GM19099 (cell line): ENCODE measurements around the gene CAMK4.

ENCODE experiments used
- POLR2A ChIP-seq: IDR thresholded peaks from 3 replicates; pipeline ENCODE4 v1.6.1; 2011; ENCODE audit warnings: low read depth; ENCODE audit not compliant: insufficient read length; ENCODE audit errors: extremely low read depth

The CAMK4 gene

DNA sequence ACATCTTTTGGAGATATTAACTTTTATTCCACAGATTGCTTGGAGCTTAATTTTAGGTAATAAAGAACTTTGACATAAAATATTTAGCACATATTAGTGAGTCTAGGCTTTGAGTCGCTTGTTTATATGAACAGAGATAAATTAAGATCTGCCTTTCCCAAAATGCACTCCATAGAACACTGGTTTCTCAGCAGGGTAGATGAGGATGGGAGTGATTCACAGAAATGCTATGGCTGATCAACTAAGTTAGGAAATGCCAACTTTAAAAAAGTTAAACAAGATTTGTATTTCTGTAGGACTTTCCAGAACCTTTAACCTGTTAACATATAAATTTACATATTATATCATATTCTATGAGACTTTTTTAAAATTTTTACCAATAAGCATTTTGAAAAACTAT lies 222.9 kb downstream of the CAMK4 start:
- no peak for TF ChIP-seq POLR2A

DNA sequence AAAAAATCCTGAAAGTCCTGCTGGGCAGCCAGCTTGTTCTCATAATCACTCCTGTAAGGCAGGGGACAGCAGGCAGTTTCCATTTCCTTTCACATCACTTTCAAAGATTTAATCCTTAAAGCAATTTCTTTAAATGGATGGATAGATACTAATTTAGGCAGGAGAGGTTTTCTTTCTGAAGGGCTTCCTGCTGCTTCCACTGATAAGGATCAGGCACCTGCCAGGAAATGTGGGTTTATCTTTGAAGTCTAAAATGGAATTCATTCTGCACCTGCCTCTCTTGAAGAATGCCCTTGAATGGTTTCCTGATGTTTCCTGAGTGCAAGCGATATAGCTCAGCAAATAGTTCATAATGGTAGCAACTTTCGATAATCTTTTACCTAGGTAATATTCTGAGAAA lies 223.6 kb downstream of the CAMK4 start:
- no peak for TF ChIP-seq POLR2A

DNA sequence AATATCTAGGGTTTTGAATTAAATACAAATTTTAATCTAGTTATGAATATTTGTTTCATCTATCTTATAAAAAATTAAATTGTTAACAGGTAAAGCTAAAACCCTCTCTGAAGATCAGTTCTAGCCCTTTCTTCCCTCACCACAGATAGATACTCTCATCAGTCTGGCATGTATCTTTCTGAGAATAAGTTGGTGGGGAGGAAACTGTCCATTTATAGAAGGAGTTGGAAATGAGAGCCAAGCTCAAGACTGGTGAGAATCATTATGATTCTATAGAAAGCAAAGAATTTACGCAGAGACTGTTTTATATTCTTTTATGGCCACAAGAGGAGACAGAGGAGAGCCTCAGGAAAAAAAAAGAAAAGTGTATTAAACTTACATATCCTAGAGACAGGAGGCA lies 229.1 kb downstream of the CAMK4 start:
- TF ChIP-seq POLR2A, result no peak

DNA sequence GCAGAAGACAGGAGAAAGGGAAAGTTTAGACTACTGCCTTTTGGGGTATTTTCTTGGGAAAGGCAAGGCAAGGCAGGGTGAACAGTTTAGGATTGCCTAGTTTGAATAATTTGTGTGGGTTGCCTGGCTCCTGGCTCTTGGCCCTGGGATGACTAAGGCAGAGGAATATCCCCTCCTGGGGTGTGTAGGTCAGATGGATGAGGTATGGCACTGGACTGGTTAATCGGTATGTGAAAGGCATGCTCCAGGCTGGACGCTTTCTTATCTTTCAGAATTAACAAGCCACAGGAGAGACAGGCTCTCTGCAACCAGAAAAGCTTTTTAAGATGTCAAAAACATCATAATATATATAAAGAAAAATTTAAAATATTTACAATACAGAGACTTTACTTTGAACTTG lies 229.6 kb downstream of the CAMK4 start:
- TF ChIP-seq POLR2A, result no peak

DNA sequence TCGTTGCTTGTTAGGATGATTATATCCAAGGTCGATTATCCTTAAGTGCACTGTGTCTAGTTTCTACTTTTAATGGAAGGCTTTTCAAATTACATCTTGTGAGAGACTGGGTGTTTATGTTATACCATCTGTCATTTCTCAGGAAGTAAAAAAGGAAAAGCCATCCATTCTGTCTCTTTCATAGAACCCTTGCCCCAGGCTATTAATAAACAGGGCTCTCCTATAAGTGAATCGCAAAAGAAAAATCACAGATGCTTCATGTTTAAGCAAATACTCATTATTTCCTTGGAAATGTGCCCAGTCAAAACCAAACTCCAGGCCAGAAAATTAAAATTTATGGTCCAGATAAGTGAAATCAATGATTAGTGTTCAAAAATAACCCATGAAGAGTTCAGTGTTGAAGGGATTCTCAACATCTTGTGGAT lies 230.0 kb downstream of the CAMK4 start:
- no peak for TF ChIP-seq POLR2A

DNA sequence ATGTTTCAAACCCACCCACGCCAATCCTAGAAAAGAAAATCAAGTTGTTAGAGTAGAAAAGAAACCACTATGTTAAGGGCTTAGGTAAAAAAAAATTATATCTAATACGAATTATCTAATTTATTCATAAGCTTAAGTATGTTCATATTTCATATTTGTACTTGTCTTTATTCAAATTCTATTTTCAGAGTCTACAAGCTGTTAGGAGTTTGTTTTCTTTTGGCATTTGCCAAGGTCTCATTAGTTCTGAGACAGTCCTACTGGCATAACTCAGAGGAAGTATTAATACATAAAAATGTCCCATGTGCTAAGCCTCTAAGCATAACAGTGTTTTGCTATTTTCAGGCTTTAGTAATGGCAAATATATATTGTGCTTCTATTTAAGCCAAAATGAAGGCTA lies 230.6 kb downstream of the CAMK4 start:
- no peak for TF ChIP-seq POLR2A

DNA sequence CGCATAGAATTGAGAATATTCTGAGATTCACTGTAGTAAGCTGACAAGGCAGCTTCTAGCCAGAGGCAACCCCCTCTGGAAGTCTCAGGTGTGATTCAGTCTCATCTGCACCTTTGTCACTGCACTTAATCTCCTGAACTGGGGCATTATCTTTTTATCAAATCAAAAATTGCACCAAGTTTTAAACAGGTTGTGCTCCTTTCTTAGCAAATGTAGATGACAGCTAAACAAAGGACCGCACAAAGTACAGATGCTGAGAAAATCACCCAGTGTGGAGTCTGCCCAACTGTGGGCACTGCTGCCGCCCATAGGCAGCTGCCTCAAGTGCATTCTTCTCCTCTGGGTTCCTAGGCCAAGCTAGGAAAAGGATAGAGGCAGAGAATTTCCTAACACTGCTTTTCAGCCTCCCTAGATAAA lies 237.1 kb downstream of the CAMK4 start:
- no peak for TF ChIP-seq POLR2A

DNA sequence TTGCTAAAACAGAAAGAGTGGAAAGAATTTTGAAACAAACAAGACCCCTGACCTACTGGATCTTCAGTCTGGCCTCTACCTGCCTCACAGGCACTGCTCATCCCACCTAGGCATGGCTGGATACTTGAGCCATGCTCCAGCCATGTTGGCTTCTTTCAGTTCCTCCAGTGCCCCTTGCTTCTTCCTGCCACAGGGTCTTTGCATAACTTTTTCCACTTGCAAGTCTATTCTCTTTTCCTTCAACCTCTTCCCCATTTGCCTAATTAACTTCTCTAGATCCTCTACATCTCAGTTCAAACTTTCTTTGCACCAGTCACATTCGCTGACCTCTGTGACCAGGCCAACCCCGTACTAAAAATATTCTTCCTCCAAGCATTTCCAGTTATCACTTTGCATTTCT lies 237.8 kb downstream of the CAMK4 start:
- TF ChIP-seq POLR2A, result no peak

DNA sequence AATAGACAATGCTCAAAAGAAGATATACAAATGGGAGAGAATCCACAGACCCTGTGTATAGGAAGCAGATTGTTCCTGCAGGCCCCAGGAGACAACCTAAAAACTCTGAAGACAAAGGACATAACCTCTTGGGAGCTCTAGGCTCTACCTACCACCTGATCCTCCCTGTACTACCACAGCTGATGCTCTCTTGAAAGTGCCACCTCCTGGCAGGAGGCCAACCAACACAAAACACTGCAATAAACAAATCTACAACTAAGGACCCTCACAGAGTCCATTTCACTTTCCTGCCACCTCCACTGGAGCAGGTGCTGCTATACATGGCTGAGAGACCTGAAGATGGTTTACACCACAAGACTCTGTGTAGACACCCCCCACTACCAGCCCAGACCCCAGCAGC lies 239.1 kb downstream of the CAMK4 start:
- no peak for TF ChIP-seq POLR2A

DNA sequence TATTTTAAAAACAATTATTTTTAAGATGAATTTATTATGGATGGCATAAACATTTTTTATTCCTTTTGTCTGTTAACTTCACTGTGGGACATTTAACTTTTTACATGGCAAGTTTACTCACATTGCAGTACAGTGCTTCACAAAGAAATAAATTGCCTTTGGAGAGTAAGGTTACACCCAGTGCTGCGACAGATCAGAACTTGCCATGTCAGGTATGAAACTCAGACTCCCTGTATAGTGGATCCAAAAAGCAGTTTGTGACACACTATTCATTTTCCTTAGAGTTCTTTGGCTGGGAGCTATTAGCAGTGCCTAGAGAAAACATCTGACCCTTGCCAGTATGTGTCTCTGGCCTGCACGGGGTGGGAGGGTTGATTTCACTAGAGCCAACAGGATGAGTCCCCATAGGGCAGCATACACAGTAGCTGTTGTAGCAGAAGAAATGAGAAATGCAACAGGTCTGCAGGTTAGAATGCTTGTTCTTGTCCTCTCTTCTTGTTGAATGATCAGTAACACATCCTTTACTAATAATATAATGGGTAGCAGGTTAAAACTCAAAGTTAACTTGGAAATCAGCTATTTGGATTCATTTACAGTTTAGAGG lies 245.2 kb downstream of the CAMK4 start:
- TF ChIP-seq POLR2A, result no peak

DNA sequence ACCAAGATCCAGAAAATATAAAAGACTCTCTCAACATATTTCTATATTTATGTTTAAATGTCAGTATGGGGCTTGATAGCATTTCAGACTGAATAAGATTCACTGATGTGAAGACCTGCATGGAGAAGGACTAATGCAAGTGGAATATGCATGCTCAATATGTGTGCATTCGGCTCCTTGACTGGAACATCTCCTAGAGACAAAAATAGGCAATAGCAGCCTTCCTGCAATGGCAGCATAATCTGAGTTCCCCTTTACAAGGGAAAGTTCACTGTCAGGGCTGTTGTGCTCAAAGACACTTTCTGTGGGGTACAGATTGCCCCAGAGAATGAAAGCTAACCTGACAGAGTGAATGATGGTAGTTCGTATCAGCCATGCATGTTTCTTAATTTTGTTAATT lies 245.7 kb downstream of the CAMK4 start:
- TF ChIP-seq POLR2A, result no peak

DNA sequence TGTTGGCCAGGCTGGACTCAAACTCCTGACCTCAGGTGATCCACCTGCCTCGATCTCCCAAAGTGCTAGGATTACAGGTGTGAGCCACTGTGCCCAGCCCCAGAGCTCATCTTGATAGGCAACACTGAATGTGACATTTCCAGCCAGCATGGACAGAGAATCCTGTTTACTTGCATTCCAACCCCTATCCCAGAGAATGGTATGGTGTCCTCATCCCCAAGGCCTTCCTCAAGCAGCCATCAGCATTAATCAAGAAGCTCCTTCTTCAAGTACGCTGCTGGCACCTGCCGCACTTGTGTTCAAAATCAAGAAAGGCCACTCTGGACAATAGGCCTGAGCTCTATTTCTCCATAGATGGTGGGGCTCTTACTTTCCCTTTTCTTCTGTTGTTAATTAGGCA lies 247.9 kb downstream of the CAMK4 start:
- TF ChIP-seq POLR2A, result no peak

DNA sequence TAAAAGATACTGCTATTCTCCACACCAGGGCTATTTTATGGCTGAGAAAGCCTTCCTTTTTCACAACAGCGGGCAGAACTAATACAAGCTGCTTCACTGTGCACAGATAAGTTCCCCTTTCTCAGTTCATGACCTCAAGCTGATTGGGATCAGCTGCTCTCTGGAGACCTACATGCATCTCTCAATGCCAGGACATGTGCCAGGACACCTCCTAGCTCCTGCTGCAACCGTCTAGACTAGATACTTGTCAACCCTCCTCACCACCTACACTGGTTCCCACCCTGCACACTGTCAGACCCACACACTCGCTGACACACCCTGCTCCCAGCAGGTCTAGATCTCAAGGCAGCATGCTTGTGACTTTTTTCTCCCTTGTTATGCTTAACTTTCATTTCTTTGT lies 248.4 kb downstream of the CAMK4 start:
- no peak for TF ChIP-seq POLR2A

DNA sequence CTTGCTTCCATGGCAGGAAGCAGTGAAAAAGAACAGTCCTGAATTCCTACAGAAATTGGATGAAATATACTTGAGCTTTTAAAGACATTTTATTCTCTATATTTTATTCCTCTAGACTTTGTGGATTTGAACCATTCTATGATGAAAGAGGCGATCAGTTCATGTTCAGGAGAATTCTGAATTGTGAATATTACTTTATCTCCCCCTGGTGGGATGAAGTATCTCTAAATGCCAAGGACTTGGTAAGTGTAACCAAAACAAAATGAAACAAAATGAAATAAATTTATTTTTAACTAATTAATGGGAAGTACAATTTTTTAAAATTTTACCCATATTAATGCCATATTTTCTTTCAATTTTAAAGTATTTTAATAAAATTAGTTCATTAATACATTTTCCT lies 254.1 kb downstream of the CAMK4 start:
- TF ChIP-seq POLR2A, result no peak

DNA sequence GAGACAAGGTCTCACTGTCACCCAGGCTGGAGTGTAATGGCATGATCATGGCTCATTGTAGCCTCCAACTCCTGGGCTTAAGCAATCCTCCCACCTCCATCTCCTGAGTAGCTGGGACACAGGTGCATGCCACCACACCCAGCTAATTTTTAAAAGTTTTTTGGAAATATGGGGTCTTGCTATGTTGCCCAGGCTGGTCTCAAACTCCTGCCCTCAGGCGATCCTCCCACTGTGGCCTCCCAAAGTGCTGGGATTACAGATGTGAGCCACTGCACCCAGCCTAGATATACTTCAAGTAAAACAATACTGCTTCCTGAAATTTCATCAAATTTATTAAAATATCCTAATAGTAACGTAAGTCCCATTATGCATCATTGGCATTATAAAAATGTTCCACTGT lies 254.7 kb downstream of the CAMK4 start:
- TF ChIP-seq POLR2A, result no peak

DNA sequence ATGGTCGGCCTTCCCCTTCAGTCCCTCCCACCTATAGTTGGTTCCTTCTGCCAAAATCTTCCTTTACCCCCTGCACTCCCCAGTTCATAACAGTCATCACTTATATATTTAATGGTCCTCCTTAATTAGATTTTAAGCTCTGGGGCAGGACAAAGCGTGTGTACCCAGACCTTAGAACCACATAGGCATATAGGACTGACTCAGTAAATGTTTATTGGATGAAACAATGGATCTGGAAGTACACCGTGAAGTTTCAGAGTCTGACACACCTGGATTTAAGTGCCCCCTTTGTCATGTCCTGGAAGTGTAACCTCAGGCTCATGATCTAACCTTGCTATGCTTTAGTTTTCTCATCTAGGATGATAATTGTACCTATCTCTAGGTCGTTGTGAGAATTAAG lies 256.2 kb downstream of the CAMK4 start:
- no peak for TF ChIP-seq POLR2A

DNA sequence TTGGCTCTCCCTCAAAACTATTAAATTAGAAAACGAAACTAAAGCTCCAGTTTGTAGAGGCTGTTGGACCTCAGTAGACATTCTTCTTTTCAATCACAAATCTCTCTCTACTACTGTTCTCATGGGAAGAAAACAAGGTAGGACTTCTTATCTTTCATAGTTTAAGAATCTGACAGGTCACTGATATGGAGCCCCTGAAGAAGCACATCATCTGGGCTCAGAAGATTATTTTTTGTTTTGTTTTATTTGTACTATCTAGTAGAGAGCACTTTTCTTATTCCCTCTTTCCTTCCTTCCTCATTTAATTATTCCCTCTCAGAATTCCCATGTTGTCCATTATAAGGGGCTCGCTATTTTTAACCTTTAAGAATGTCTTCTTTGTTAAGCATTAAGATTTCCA lies 261.9 kb downstream of the CAMK4 start:
- no peak for TF ChIP-seq POLR2A
